Measurements from ENCODE around the gene SBK3. TPM values are rescaled to one million over a fixed set of nuclear protein-coding genes. Genes with fewer than 3 reads are reported as not detected.

Gene SBK3
- total RNA-seq, 2 experiments from 2014 or later, result not detected

GRCh38 chr19:55566823-55567222 lies 21.5 kb upstream of the SBK3 start:
- CTCF ChIA-PET, result no interaction called here
- no peak overlapping the region for H3K4me3 ChIP-seq (ENCODE audit: low read length)
- no peak for TF ChIP-seq CTCF (IDR thresholded peaks at IDR 0.05)
- no peaks in the 10 kb centered on the region for H3K36me3 Mint-ChIP-seq (ENCODE audit: low read depth)
- intact Hi-C loops (cut with DNase I, micrococcal nuclease), result no loop called here
- no peak overlapping the region for H3K27ac Mint-ChIP-seq
- H3K9me3 Mint-ChIP-seq, result no peaks in the 10 kb centered on the region
- H3K4me3 Mint-ChIP-seq, result no peak overlapping the region
- H3K4me1 Mint-ChIP-seq (ENCODE audit: low read depth), result no peaks in the 10 kb centered on the region
- no peak for DNase-seq
- no peak for ATAC-seq (ENCODE audit: poor library complexity)
- H3K27ac ChIP-seq (ENCODE audit: low read depth in 1 of 2, low read length in 2 of 2), result no peak overlapping the region
- POLR2A ChIA-PET, result no interaction called here
- no peaks in the 10 kb centered on the region for H3K27me3 ChIP-seq (ENCODE audit: control insufficient read depth in 1 of 2, insufficient read depth in 2 of 2, low read length in 2 of 2)
- H3K4me1 ChIP-seq (ENCODE audit: insufficient read depth, low read length), result no peaks in the 10 kb centered on the region
- peaks cover 13% of the 10 kb centered on the region for H3K27me3 Mint-ChIP-seq
- peaks cover 0 to 8% of the 10 kb centered on the region in 2 experiments for H3K9me3 ChIP-seq (ENCODE audit: control insufficient read depth in 1 of 2, insufficient read depth in 1 of 2, low read length in 2 of 2)
- H3K36me3 ChIP-seq (ENCODE audit: insufficient read depth, low read length), result no peaks in the 10 kb centered on the region

- Mint-ChIP-seq H3K4me3 (no peak overlapping the region), H3K36me3 (ENCODE audit: low read depth) (no peaks in the 10 kb centered on the region), H3K9me3 (no peaks in the 10 kb centered on the region), H3K4me1 (ENCODE audit: low read depth) (no peaks in the 10 kb centered on the region), H3K27ac (no peak overlapping the region), H3K27me3 (peaks cover 13% of the 10 kb centered on the region)
- peaks cover 0 to 2% of the 10 kb centered on the region in 2 experiments for H3K27me3 ChIP-seq (ENCODE audit: control insufficient read depth in 1 of 2, insufficient read depth in 2 of 2, low read length in 2 of 2)
- H3K4me3 ChIP-seq (ENCODE audit: low read length), result no peak overlapping the region
- H3K9me3 ChIP-seq (ENCODE audit: control insufficient read depth in 1 of 2, insufficient read depth in 1 of 2, low read length in 2 of 2), result peaks cover 0 to 5% of the 10 kb centered on the region in 2 experiments
- no peak for DNase-seq
- H3K36me3 ChIP-seq (ENCODE audit: insufficient read depth, low read length), result no peaks in the 10 kb centered on the region
- CTCF ChIA-PET, result no interaction called here
- no peak for ATAC-seq (ENCODE audit: poor library complexity)
- no peaks in the 10 kb centered on the region for H3K4me1 ChIP-seq (ENCODE audit: insufficient read depth, low read length)
- POLR2A ChIA-PET, result no interaction called here
- intact Hi-C loops (cut with DNase I, micrococcal nuclease), result no loop called here
- H3K27ac ChIP-seq (ENCODE audit: low read depth in 1 of 2, low read length in 2 of 2), result no peak overlapping the region
- TF ChIP-seq CTCF (IDR thresholded peaks at IDR 0.05), result no peak
Observed at GRCh38 chr19:55563261-55563690, 17.9 kb upstream of the SBK3 start.

- ChIA-PET CTCF (interaction anchor here (0.7 kb wide), 1 partner anchor 61 kb away, joined by 3 read pairs; no protein-coding TSS in a partner anchor), POLR2A (no interaction called here)
- DNase-seq (no peak), ATAC-seq (ENCODE audit: poor library complexity) (no peak)
- Histone ChIP-seq H3K4me3 (ENCODE audit: low read length) (no peak overlapping the region), H3K27ac (ENCODE audit: low read depth in 1 of 2, low read length in 2 of 2) (no peak overlapping the region), H3K27me3 (ENCODE audit: control insufficient read depth in 1 of 2, insufficient read depth in 2 of 2, low read length in 2 of 2) (peaks cover 0 to 2% of the 10 kb centered on the region in 2 experiments), H3K36me3 (ENCODE audit: insufficient read depth, low read length) (no peaks in the 10 kb centered on the region), H3K4me1 (ENCODE audit: insufficient read depth, low read length) (no peaks in the 10 kb centered on the region), H3K9me3 (ENCODE audit: control insufficient read depth in 1 of 2, insufficient read depth in 1 of 2, low read length in 2 of 2) (peaks cover 0 to 5% of the 10 kb centered on the region in 2 experiments)
- H3K36me3 Mint-ChIP-seq (ENCODE audit: low read depth), result no peaks in the 10 kb centered on the region
- TF ChIP-seq CTCF (IDR thresholded peaks at IDR 0.05), result no peak
- no peak overlapping the region for H3K27ac Mint-ChIP-seq
- intact Hi-C loops (cut with DNase I, micrococcal nuclease), result no loop called here
- no peak overlapping the region for H3K4me3 Mint-ChIP-seq
- no peaks in the 10 kb centered on the region for H3K4me1 Mint-ChIP-seq (ENCODE audit: low read depth)
- H3K27me3 Mint-ChIP-seq, result peaks cover 4% of the 10 kb centered on the region
- no peaks in the 10 kb centered on the region for H3K9me3 Mint-ChIP-seq
Observed at GRCh38 chr19:55559684-55560083, 14.3 kb upstream of the SBK3 start.

All from CD4-positive, alpha-beta T cell (primary cell).